Sigmoid colon (tissue), 3 donors: ENCODE data around the gene PCBP3.

Experiments
- POLR2A ChIP-seq, 2 donors: fragments of 450-650 bp; IDR thresholded peaks; one replicate each; pipeline ENCODE4 v1.6.1; 2016; ENCODE audit warnings: antibody characterized with exemption in 2 of 2, mild to moderate bottlenecking in 2 of 2, moderate library complexity in 2 of 2
- TF ChIP-seq, protein P1 (sequence below), 4 experiments: fragments of 450-650 bp in 3 of 4; fragments of 200-600 bp in 1 of 4; IDR thresholded peaks; one replicate each; pipeline ENCODE4 v1.5.1; 2016 to 2019; ENCODE audit warnings: antibody characterized with exemption in 4 of 4, mild to moderate bottlenecking in 3 of 4, moderate library complexity in 2 of 4

- TF ChIP-seq, protein P1, sequence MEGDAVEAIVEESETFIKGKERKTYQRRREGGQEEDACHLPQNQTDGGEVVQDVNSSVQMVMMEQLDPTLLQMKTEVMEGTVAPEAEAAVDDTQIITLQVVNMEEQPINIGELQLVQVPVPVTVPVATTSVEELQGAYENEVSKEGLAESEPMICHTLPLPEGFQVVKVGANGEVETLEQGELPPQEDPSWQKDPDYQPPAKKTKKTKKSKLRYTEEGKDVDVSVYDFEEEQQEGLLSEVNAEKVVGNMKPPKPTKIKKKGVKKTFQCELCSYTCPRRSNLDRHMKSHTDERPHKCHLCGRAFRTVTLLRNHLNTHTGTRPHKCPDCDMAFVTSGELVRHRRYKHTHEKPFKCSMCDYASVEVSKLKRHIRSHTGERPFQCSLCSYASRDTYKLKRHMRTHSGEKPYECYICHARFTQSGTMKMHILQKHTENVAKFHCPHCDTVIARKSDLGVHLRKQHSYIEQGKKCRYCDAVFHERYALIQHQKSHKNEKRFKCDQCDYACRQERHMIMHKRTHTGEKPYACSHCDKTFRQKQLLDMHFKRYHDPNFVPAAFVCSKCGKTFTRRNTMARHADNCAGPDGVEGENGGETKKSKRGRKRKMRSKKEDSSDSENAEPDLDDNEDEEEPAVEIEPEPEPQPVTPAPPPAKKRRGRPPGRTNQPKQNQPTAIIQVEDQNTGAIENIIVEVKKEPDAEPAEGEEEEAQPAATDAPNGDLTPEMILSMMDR (IDR thresholded peaks at IDR 0.05) = no peak
- no peak for TF ChIP-seq POLR2A (IDR thresholded peaks at IDR 0.05)
Measured at GRCh38 chr21:45818904-45819285, 175.4 kb downstream of the PCBP3 start.
